ENCODE measurements around the gene UPP2. TPM values are rescaled to one million over a fixed set of nuclear protein-coding genes. Genes with fewer than 3 reads are reported as not detected.

Gene UPP2
- total and polyA plus RNA-seq, 2 donors (not counting 1 experiment from before 2014, with no cell fraction given): not detected

DNA sequence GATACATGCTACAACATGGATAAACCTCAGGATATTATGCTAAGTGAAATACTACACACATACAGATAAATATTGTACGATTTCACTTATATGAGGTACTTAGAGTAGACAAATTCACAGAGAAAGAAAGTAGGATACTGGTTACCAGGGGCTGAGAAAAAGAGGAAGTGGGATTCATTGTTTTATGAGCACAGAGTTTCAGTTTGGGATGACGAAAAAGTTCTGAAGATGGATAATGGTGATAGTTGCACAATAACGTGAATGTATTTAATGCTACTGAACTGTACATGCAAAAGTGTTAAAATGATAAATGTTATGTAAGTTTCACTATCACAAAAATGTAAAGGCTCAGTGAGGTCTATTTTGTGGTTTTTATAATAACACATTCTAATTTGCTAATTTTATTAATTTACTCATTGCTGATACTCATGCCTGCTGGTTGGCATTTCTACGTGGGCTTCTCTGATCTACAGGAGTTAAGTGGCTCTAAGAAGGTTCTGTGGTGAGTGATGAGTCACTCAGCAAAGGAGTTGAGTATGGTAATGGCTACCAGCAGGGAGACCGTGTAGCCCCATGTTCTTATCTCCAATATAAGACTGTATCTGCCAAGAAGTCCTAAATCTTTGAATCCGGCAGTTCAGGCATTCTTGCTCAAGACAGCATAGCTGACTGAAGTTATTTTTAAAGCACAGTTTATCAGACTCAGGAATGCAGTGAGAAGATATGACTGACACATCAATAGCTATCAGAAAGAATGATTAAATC, 41.1 kb downstream of the UPP2 start:
- H3K4me1 Mint-ChIP-seq: peaks cover 5% of the 10 kb centered on the region
- H2AFZ ChIP-seq (ENCODE audit: insufficient read depth, low read depth, low read length, poor library complexity, severe bottlenecking): no peak overlapping the region
- H3K36me3 ChIP-seq (replicated peaks in 1 of 2; ENCODE audit: control extremely low read depth in 1 of 2, control insufficient read depth in 1 of 2, extremely low read depth in 1 of 2, insufficient read depth in 2 of 2, low read length in 1 of 2): no peaks in the 10 kb centered on the region
- ChIA-PET POLR2A (no interaction called here), CTCF (no interaction called here)
- H3K79me2 ChIP-seq (ENCODE audit: control insufficient read depth, insufficient read depth, low read length): no peaks in the 10 kb centered on the region
- no peaks in the 10 kb centered on the region for H3K27me3 ChIP-seq (replicated peaks in 1 of 4; ENCODE audit: control extremely low read depth in 1 of 4, control insufficient read depth in 3 of 4, insufficient read depth in 4 of 4, low read length in 3 of 4)
- H3K4me3 ChIP-seq (ENCODE audit: control extremely low read depth in 1 of 5, extremely low read depth in 1 of 5, insufficient read depth in 1 of 5, low read depth in 2 of 5, low read length in 4 of 5): no peak overlapping the region
- H3K27me3 Mint-ChIP-seq: peaks cover 17% of the 10 kb centered on the region
- intact Hi-C loops (cut with micrococcal nuclease): no loop called here
- H3K9me3 Mint-ChIP-seq (ENCODE audit: insufficient read depth): no peaks in the 10 kb centered on the region
- no peak overlapping the region for H3K27ac Mint-ChIP-seq
- H3K9ac ChIP-seq (ENCODE audit: low read length): no peak overlapping the region
- DNase-seq (peak; percentile 6), ATAC-seq (ENCODE audit: low read depth) (no peak)
- no peak for TF ChIP-seq EZH2 (IDR thresholded peaks at IDR 0.05; ENCODE audit: borderline replicate concordance, insufficient read depth, low read depth, low read length, poor library complexity, severe bottlenecking)
- TF ChIP-seq, protein P1, sequence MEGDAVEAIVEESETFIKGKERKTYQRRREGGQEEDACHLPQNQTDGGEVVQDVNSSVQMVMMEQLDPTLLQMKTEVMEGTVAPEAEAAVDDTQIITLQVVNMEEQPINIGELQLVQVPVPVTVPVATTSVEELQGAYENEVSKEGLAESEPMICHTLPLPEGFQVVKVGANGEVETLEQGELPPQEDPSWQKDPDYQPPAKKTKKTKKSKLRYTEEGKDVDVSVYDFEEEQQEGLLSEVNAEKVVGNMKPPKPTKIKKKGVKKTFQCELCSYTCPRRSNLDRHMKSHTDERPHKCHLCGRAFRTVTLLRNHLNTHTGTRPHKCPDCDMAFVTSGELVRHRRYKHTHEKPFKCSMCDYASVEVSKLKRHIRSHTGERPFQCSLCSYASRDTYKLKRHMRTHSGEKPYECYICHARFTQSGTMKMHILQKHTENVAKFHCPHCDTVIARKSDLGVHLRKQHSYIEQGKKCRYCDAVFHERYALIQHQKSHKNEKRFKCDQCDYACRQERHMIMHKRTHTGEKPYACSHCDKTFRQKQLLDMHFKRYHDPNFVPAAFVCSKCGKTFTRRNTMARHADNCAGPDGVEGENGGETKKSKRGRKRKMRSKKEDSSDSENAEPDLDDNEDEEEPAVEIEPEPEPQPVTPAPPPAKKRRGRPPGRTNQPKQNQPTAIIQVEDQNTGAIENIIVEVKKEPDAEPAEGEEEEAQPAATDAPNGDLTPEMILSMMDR (IDR thresholded peaks at IDR 0.05): no peak
- no peaks in the 10 kb centered on the region for H3K4me1 ChIP-seq (ENCODE audit: control insufficient read depth in 2 of 2, insufficient read depth in 2 of 2, low read length in 2 of 2)
- H3K4me2 ChIP-seq (replicated peaks; ENCODE audit: low read depth, low read length, poor library complexity, severe bottlenecking): no peak overlapping the region
- H4K20me1 ChIP-seq (ENCODE audit: control insufficient read depth, insufficient read depth, low read length, poor library complexity, severe bottlenecking): no peaks in the 10 kb centered on the region
- WGBS (ENCODE audit: insufficient coverage): 50% methylated on average over 2 of the region's 6 CpGs
- no peak overlapping the region for H3K4me3 Mint-ChIP-seq
- H3K9me3 ChIP-seq (ENCODE audit: control extremely low read depth in 1 of 3, control insufficient read depth in 2 of 3, insufficient read depth in 1 of 3, low read length in 2 of 3): peaks cover 0 to 1% (median 0%) of the 10 kb centered on the region in 3 donors
- no peak overlapping the region for H3K27ac ChIP-seq (ENCODE audit: low read length in 2 of 2)

- Histone ChIP-seq H3K4me3 (ENCODE audit: control extremely low read depth in 1 of 5, extremely low read depth in 1 of 5, insufficient read depth in 1 of 5, low read depth in 2 of 5, low read length in 4 of 5) (no peak overlapping the region), H4K20me1 (ENCODE audit: control insufficient read depth, insufficient read depth, low read length, poor library complexity, severe bottlenecking) (no peaks in the 10 kb centered on the region), H3K9me3 (ENCODE audit: control extremely low read depth in 1 of 3, control insufficient read depth in 2 of 3, insufficient read depth in 1 of 3, low read length in 2 of 3) (peaks cover 0 to 1% (median 0%) of the 10 kb centered on the region in 3 donors), H3K9ac (ENCODE audit: low read length) (no peak overlapping the region), H3K27ac (ENCODE audit: low read length in 2 of 2) (no peak overlapping the region), H2AFZ (ENCODE audit: insufficient read depth, low read depth, low read length, poor library complexity, severe bottlenecking) (no peak overlapping the region), H3K4me1 (ENCODE audit: control insufficient read depth in 2 of 2, insufficient read depth in 2 of 2, low read length in 2 of 2) (no peaks in the 10 kb centered on the region), H3K27me3 (replicated peaks in 1 of 4; ENCODE audit: control extremely low read depth in 1 of 4, control insufficient read depth in 3 of 4, insufficient read depth in 4 of 4, low read length in 3 of 4) (no peaks in the 10 kb centered on the region), H3K4me2 (replicated peaks; ENCODE audit: low read depth, low read length, poor library complexity, severe bottlenecking) (no peak overlapping the region), H3K36me3 (replicated peaks in 1 of 2; ENCODE audit: control extremely low read depth in 1 of 2, control insufficient read depth in 1 of 2, extremely low read depth in 1 of 2, insufficient read depth in 2 of 2, low read length in 1 of 2) (no peaks in the 10 kb centered on the region), H3K79me2 (ENCODE audit: control insufficient read depth, insufficient read depth, low read length) (no peaks in the 10 kb centered on the region)
- Mint-ChIP-seq H3K27ac (no peak overlapping the region), H3K27me3 (peaks cover 21% of the 10 kb centered on the region), H3K4me3 (no peak overlapping the region), H3K4me1 (peaks cover 5% of the 10 kb centered on the region), H3K9me3 (ENCODE audit: insufficient read depth) (no peaks in the 10 kb centered on the region)
- POLR2A ChIA-PET: no interaction called here
- whole genome bisulfite sequencing (ENCODE audit: insufficient coverage): 94% methylated on average over 2 of the region's 3 CpGs
- intact Hi-C loops (cut with micrococcal nuclease): no loop called here
- DNase-seq (no peak), ATAC-seq (ENCODE audit: low read depth) (no peak)
- CTCF ChIA-PET: no interaction called here
- TF ChIP-seq, protein P1 (IDR thresholded peaks at IDR 0.05): no peak
- no peak for TF ChIP-seq EZH2 (IDR thresholded peaks at IDR 0.05; ENCODE audit: borderline replicate concordance, insufficient read depth, low read depth, low read length, poor library complexity, severe bottlenecking)
These were observed 42.2 kb downstream of the UPP2 start for GRCh38 chr2:158143703-158144360.
